ENCODE results near the gene SLC24A4. TPM values are rescaled to one million over a fixed set of nuclear protein-coding genes. Genes with fewer than 3 reads are reported as not detected.
A peak's percentile ranks its signal among the peaks of the same experiment; 100 is the strongest.

SLC24A4 gene
- total and polyA plus RNA-seq, 4 donors: 0.25 to 2.9 (median 0.63) TPM

GRCh38 chr14:92348154-92348553 is 25.2 kb downstream of the SLC24A4 start:
- no peaks in the 10 kb centered on the region for H3K36me3 ChIP-seq (ENCODE audit: control insufficient read depth in 1 of 2, insufficient read depth in 2 of 2, low read length in 1 of 2)
- 84 to 86% methylated on average over 5 of the region's 5 CpGs for WGBS, 2 donors
- H3K9me3 ChIP-seq (ENCODE audit: control insufficient read depth, low read length): no peaks in the 10 kb centered on the region
- no peak overlapping the region for H3K27ac ChIP-seq (ENCODE audit: low read depth in 1 of 2, low read length in 2 of 2)
- ATAC-seq (ENCODE audit: low FRiP score): no peak
- H3K27me3 ChIP-seq (ENCODE audit: control insufficient read depth in 1 of 2, insufficient read depth in 2 of 2, low read length in 1 of 2): no peaks in the 10 kb centered on the region
- DNase-seq: no peak
- H3K4me1 ChIP-seq (ENCODE audit: control insufficient read depth in 1 of 2, insufficient read depth in 2 of 2, low read length in 2 of 2): no peaks in the 10 kb centered on the region
- H3K4me3 ChIP-seq (ENCODE audit: low read length in 2 of 2): no peak overlapping the region
- intact Hi-C loops (cut with DNase I): no loop called here

- Histone ChIP-seq H3K9me3 (ENCODE audit: control insufficient read depth, low read length) (no peaks in the 10 kb centered on the region), H3K4me1 (ENCODE audit: control insufficient read depth in 1 of 2, insufficient read depth in 2 of 2, low read length in 2 of 2) (no peaks in the 10 kb centered on the region), H3K27ac (ENCODE audit: low read depth in 1 of 2, low read length in 2 of 2) (no peak overlapping the region), H3K4me3 (ENCODE audit: low read length in 2 of 2) (no peak overlapping the region), H3K27me3 (ENCODE audit: control insufficient read depth in 1 of 2, insufficient read depth in 2 of 2, low read length in 1 of 2) (no peaks in the 10 kb centered on the region), H3K36me3 (ENCODE audit: control insufficient read depth in 1 of 2, insufficient read depth in 2 of 2, low read length in 1 of 2) (no peaks in the 10 kb centered on the region)
- ATAC-seq (ENCODE audit: low FRiP score) (no peak), DNase-seq (no peak)
- intact Hi-C loops (cut with DNase I): no loop called here
- WGBS, 2 donors: 85 to 97% methylated on average over 1 of the region's 1 CpG
Measured at GRCh38 chr14:92351750-92352149, 28.8 kb downstream of the SLC24A4 start.

GRCh38 chr14:92352158-92352985 is 29.4 kb downstream of the SLC24A4 start:
- no peaks in the 10 kb centered on the region for H3K36me3 ChIP-seq (ENCODE audit: control insufficient read depth in 1 of 2, insufficient read depth in 2 of 2, low read length in 1 of 2)
- H3K27ac ChIP-seq (ENCODE audit: low read depth in 1 of 2, low read length in 2 of 2): no peak overlapping the region
- no peak for DNase-seq
- H3K4me1 ChIP-seq (ENCODE audit: control insufficient read depth in 1 of 2, insufficient read depth in 2 of 2, low read length in 2 of 2): no peaks in the 10 kb centered on the region
- no peaks in the 10 kb centered on the region for H3K27me3 ChIP-seq (ENCODE audit: control insufficient read depth in 1 of 2, insufficient read depth in 2 of 2, low read length in 1 of 2)
- 57 to 58% methylated on average over 9 of the region's 9 CpGs for WGBS, 2 donors
- H3K9me3 ChIP-seq (ENCODE audit: control insufficient read depth, low read length): no peaks in the 10 kb centered on the region
- H3K4me3 ChIP-seq (ENCODE audit: low read length in 2 of 2): no peak overlapping the region
- intact Hi-C loops (cut with DNase I): no loop called here
- no peak for ATAC-seq (ENCODE audit: low FRiP score)

- no peaks in the 10 kb centered on the region for H3K9me3 ChIP-seq (ENCODE audit: control insufficient read depth, low read length)
Measured at GRCh38 chr14:92353447-92353846, 30.5 kb downstream of the SLC24A4 start.

GRCh38 chr14:92356677-92357076 is 33.7 kb downstream of the SLC24A4 start:
- H3K4me3 ChIP-seq (ENCODE audit: low read length in 2 of 2): no peak overlapping the region
- 46 to 52% methylated on average over 3 of the region's 3 CpGs for WGBS, 2 donors
- intact Hi-C loops (cut with DNase I): no loop called here
- H3K36me3 ChIP-seq (ENCODE audit: control insufficient read depth in 1 of 2, insufficient read depth in 2 of 2, low read length in 1 of 2): no peaks in the 10 kb centered on the region
- H3K4me1 ChIP-seq (ENCODE audit: control insufficient read depth in 1 of 2, insufficient read depth in 2 of 2, low read length in 2 of 2): no peaks in the 10 kb centered on the region
- no peak overlapping the region for H3K27ac ChIP-seq (ENCODE audit: low read depth in 1 of 2, low read length in 2 of 2)
- ATAC-seq (ENCODE audit: low FRiP score): no peak
- H3K27me3 ChIP-seq (ENCODE audit: control insufficient read depth in 1 of 2, insufficient read depth in 2 of 2, low read length in 1 of 2): no peaks in the 10 kb centered on the region
- H3K9me3 ChIP-seq (ENCODE audit: control insufficient read depth, low read length): no peaks in the 10 kb centered on the region
- no peak for DNase-seq

More at GRCh38 chr14:92353447-92353846, 30.5 kb downstream of the SLC24A4 start:
- Histone ChIP-seq H3K4me1 (ENCODE audit: control insufficient read depth in 1 of 2, insufficient read depth in 2 of 2, low read length in 2 of 2) (no peaks in the 10 kb centered on the region), H3K27ac (ENCODE audit: low read depth in 1 of 2, low read length in 2 of 2) (no peak overlapping the region), H3K27me3 (ENCODE audit: control insufficient read depth in 1 of 2, insufficient read depth in 2 of 2, low read length in 1 of 2) (no peaks in the 10 kb centered on the region), H3K4me3 (ENCODE audit: low read length in 2 of 2) (no peak overlapping the region), H3K36me3 (ENCODE audit: control insufficient read depth in 1 of 2, insufficient read depth in 2 of 2, low read length in 1 of 2) (no peaks in the 10 kb centered on the region)
- DNase-seq (no peak), ATAC-seq (ENCODE audit: low FRiP score) (no peak)
- WGBS, 2 donors: 82 to 84% methylated on average over 3 of the region's 3 CpGs
- intact Hi-C loops (cut with DNase I): no loop called here

- Histone ChIP-seq H3K4me1 (ENCODE audit: control insufficient read depth in 1 of 2, insufficient read depth in 2 of 2, low read length in 2 of 2) (no peaks in the 10 kb centered on the region), H3K36me3 (ENCODE audit: control insufficient read depth in 1 of 2, insufficient read depth in 2 of 2, low read length in 1 of 2) (no peaks in the 10 kb centered on the region), H3K9me3 (ENCODE audit: control insufficient read depth, low read length) (no peaks in the 10 kb centered on the region), H3K27ac (ENCODE audit: low read depth in 1 of 2, low read length in 2 of 2) (no peak overlapping the region), H3K4me3 (ENCODE audit: low read length in 2 of 2) (no peak overlapping the region), H3K27me3 (ENCODE audit: control insufficient read depth in 1 of 2, insufficient read depth in 2 of 2, low read length in 1 of 2) (no peaks in the 10 kb centered on the region)
- DNase-seq (no peak), ATAC-seq (ENCODE audit: low FRiP score) (no peak)
- intact Hi-C loops (cut with DNase I): no loop called here
- WGBS, 2 donors: 75% methylated on average over 13 of the region's 13 CpGs
Measured at GRCh38 chr14:92360651-92361370, 37.8 kb downstream of the SLC24A4 start.

GRCh38 chr14:92362781-92363235 is 39.8 kb downstream of the SLC24A4 start:
- 41 to 42% methylated on average over 14 of the region's 14 CpGs for WGBS, 2 donors

GRCh38 chr14:92366237-92366636 is 43.3 kb downstream of the SLC24A4 start:
- Histone ChIP-seq H3K36me3 (ENCODE audit: control insufficient read depth in 1 of 2, insufficient read depth in 2 of 2, low read length in 1 of 2) (no peaks in the 10 kb centered on the region), H3K27me3 (ENCODE audit: control insufficient read depth in 1 of 2, insufficient read depth in 2 of 2, low read length in 1 of 2) (no peaks in the 10 kb centered on the region), H3K9me3 (ENCODE audit: control insufficient read depth, low read length) (no peaks in the 10 kb centered on the region), H3K4me1 (ENCODE audit: control insufficient read depth in 1 of 2, insufficient read depth in 2 of 2, low read length in 2 of 2) (no peaks in the 10 kb centered on the region), H3K27ac (ENCODE audit: low read depth in 1 of 2, low read length in 2 of 2) (no peak overlapping the region), H3K4me3 (ENCODE audit: low read length in 2 of 2) (no peak overlapping the region)
- ATAC-seq (ENCODE audit: low FRiP score) (no peak), DNase-seq (no peak)
- intact Hi-C loops (cut with DNase I): no loop called here
- WGBS, 2 donors: 93 to 95% methylated on average over 11 of the region's 11 CpGs

More at GRCh38 chr14:92362781-92363235, 39.8 kb downstream of the SLC24A4 start:
- Histone ChIP-seq H3K27me3 (ENCODE audit: control insufficient read depth in 1 of 2, insufficient read depth in 2 of 2, low read length in 1 of 2) (no peaks in the 10 kb centered on the region), H3K9me3 (ENCODE audit: control insufficient read depth, low read length) (no peaks in the 10 kb centered on the region), H3K36me3 (ENCODE audit: control insufficient read depth in 1 of 2, insufficient read depth in 2 of 2, low read length in 1 of 2) (no peaks in the 10 kb centered on the region), H3K4me3 (ENCODE audit: low read length in 2 of 2) (no peak overlapping the region), H3K4me1 (ENCODE audit: control insufficient read depth in 1 of 2, insufficient read depth in 2 of 2, low read length in 2 of 2) (no peaks in the 10 kb centered on the region), H3K27ac (ENCODE audit: low read depth in 1 of 2, low read length in 2 of 2) (no peak overlapping the region)
- peak; percentile 88 to 92 for DNase-seq
- ATAC-seq (ENCODE audit: low FRiP score): peak; percentile 68
- intact Hi-C loops (cut with DNase I): no loop called here

Measured in aorta (tissue), 5 donors.